Glutamatergic neuron (in vitro differentiated cells): ENCODE data around the gene C1orf226. TPM values are rescaled to one million over a fixed set of nuclear protein-coding genes. Genes with fewer than 3 reads are reported as not detected.
"Not testable (repeated sequence)": the region's sequence is repeated elsewhere in the genome, so short reads cannot be mapped to it uniquely, and the experiment has no call there.

ENCODE experiments used
- DNase-seq: peaks from one replicate; pipeline ENCODE4 v3.0.0; 2022
- H3K27ac Mint-ChIP-seq: one replicate; pipeline ENCODE4 v1.8.0; 2020; ENCODE audit warnings: mild to moderate bottlenecking, mixed read lengths, inconsistent platforms; ENCODE audit not compliant: unreplicated experiment
- H3K27me3 Mint-ChIP-seq: one replicate; pipeline ENCODE4 v1.8.0; 2020; ENCODE audit warnings: mild to moderate bottlenecking, moderate library complexity, mixed read lengths, inconsistent platforms; ENCODE audit not compliant: unreplicated experiment
- H3K36me3 Mint-ChIP-seq: one replicate; pipeline ENCODE4 v1.8.0; 2020; ENCODE audit warnings: mild to moderate bottlenecking, mixed read lengths, inconsistent platforms; ENCODE audit not compliant: unreplicated experiment
- H3K4me1 Mint-ChIP-seq: one replicate; pipeline ENCODE4 v1.8.0; 2020; ENCODE audit warnings: mild to moderate bottlenecking, low read depth, mixed read lengths, inconsistent platforms; ENCODE audit not compliant: unreplicated experiment
- H3K4me3 Mint-ChIP-seq: one replicate; pipeline ENCODE4 v1.8.0; 2020; ENCODE audit warnings: mild to moderate bottlenecking, mixed read lengths, inconsistent platforms; ENCODE audit not compliant: unreplicated experiment
- H3K9me3 Mint-ChIP-seq: one replicate; pipeline ENCODE4 v1.8.0; 2020; ENCODE audit warnings: mild to moderate bottlenecking, moderate library complexity, mixed read lengths, inconsistent platforms; ENCODE audit not compliant: unreplicated experiment
- CTCF ChIP-seq: fragments of 200-600 bp; sonication (generic); IDR thresholded peaks from one replicate; pipeline ENCODE4 v1.5.0; 2021; ENCODE audit not compliant: partially characterized antibody, unreplicated experiment
- total RNA-seq: library from RNA; stranded (reverse); fragmentation: NEBNext Ultra II Directional; extraction: Animal tissue kit (Norgen Biotek cat#: 25700); gene quantifications from one replicate; pipeline ENCODE4 v1.2.1, GENCODE V29; 2021; ENCODE audit not compliant: unreplicated experiment

C1orf226 gene
- total RNA-seq, 1 donor from 2014 or later: 12.3 TPM

GRCh38 chr1:162412002-162412401 lies 30.5 kb downstream of the C1orf226 start, which contains the start of gene SH2D1B:
SH2D1B (minus strand) TSS chr1:162412136; CDS start chr1:162412016, 120 bp downstream.
- no peak for TF ChIP-seq CTCF
- Mint-ChIP-seq H3K9me3 (no peaks in the 10 kb centered on the region), H3K27me3 (no peaks in the 10 kb centered on the region), H3K36me3 (no peaks in the 10 kb centered on the region), H3K4me3 (no peak within 1 kb of the TSS), H3K27ac (no peak within 1 kb of the TSS), H3K4me1 (no peaks in the 10 kb centered on the region)
- DNase-seq: no peak

GRCh38 chr1:162416215-162416614 lies 34.7 kb downstream of the C1orf226 start:
- no peak for DNase-seq
- Mint-ChIP-seq H3K4me1 (no peaks in the 10 kb centered on the region), H3K27me3 (no peaks in the 10 kb centered on the region), H3K9me3 (no peaks in the 10 kb centered on the region), H3K27ac (no peak overlapping the region), H3K36me3 (no peaks in the 10 kb centered on the region), H3K4me3 (no peak overlapping the region)
- TF ChIP-seq CTCF: no peak

GRCh38 chr1:162416909-162417308 lies 35.4 kb downstream of the C1orf226 start:
- Mint-ChIP-seq H3K4me1 (no peaks in the 10 kb centered on the region), H3K4me3 (no peak overlapping the region), H3K36me3 (no peaks in the 10 kb centered on the region), H3K9me3 (no peaks in the 10 kb centered on the region), H3K27ac (no peak overlapping the region), H3K27me3 (no peaks in the 10 kb centered on the region)
- DNase-seq: no peak
- no peak for TF ChIP-seq CTCF

GRCh38 chr1:162417650-162418049 lies 36.1 kb downstream of the C1orf226 start:
- no peaks in the 10 kb centered on the region for H3K9me3 Mint-ChIP-seq

GRCh38 chr1:162418584-162418983 lies 37.1 kb downstream of the C1orf226 start:
- H3K9me3 Mint-ChIP-seq, H3K27me3 Mint-ChIP-seq, H3K4me3 Mint-ChIP-seq, H3K36me3 Mint-ChIP-seq, DNase-seq, H3K4me1 Mint-ChIP-seq, H3K27ac Mint-ChIP-seq: not testable (repeated sequence)

More at GRCh38 chr1:162417650-162418049, 36.1 kb downstream of the C1orf226 start:
- Mint-ChIP-seq H3K27me3 (no peaks in the 10 kb centered on the region), H3K4me1 (no peaks in the 10 kb centered on the region), H3K36me3 (no peaks in the 10 kb centered on the region), H3K27ac (no peak overlapping the region), H3K4me3 (no peak overlapping the region)
- no peak for TF ChIP-seq CTCF
- DNase-seq: no peak

GRCh38 chr1:162419450-162419931 lies 38.0 kb downstream of the C1orf226 start:
- not testable (repeated sequence) for H3K27me3 Mint-ChIP-seq, H3K9me3 Mint-ChIP-seq, H3K36me3 Mint-ChIP-seq, H3K4me3 Mint-ChIP-seq, DNase-seq, H3K4me1 Mint-ChIP-seq, H3K27ac Mint-ChIP-seq
